K562 (cell line): ENCODE measurements around the gene NFXL1. TPM values are rescaled to one million over a fixed set of nuclear protein-coding genes. Genes with fewer than 3 reads are reported as not detected.
A peak's percentile ranks its signal among the peaks of the same experiment; 100 is the strongest.

Experiments used
- ATAC-seq: fragments of 200-7000 bp; cut with Tn5 transposase; 3 replicates; pipeline ENCODE4 v1.9.1; 2020; ENCODE audit warnings: moderate library complexity
- BruUV-seq: library from RNA; stranded (reverse); fragments of 400-500 nt; replicated peaks from 2 replicates; lab custom pipeline; 2021; lab: Mats Ljungman, UMichigan
- CTCF ChIA-PET: fragments of 300-600 bp; formaldehyde crosslinking; extraction: SDS; loops from one replicate; lab custom pipeline; 2021; ENCODE audit warnings: low intra/inter-chr PET ratio; lab: Yijun Ruan, JAX
- POLR2A ChIA-PET: fragments of 300-600, 350-650 bp; sonication (Branson Sonifier 250); formaldehyde crosslinking; extraction: SDS; loops from one replicate; lab custom pipeline; 2021; ENCODE audit warnings: antibody characterized with exemption, inconsistent platforms; lab: Yijun Ruan, JAX
- DNase-seq, 4 experiments: peaks; one replicate each; pipeline versions ENCODE4 v3.0.0 to v3.0.0-alpha.2; 2011 to 2018; ENCODE audit warnings: low spot score in 3 of 4, mixed read lengths in 3 of 4; ENCODE audit errors: extremely low read depth in 1 of 4
- FAIRE-seq: peaks from 2 replicates; lab custom pipeline; 2011; peaks lifted over from hg19 to GRCh38; lab: Jason Lieb, UNC
- H2AFZ ChIP-seq: 2 replicates; pipeline ENCODE4 v1.6.0; 2011; ENCODE audit warnings: low read depth, low read length, control low read depth, inconsistent platforms
- H3K27ac ChIP-seq: fragments of 200-600 bp; 3 replicates; pipeline ENCODE4 v1.8.0; 2011; ENCODE audit warnings: low read depth, mild to moderate bottlenecking, control low read depth, inconsistent platforms, low read length, moderate library complexity, mixed read lengths; ENCODE audit errors: extremely low read depth
- H3K27me3 ChIP-seq, 2 experiments: fragments of 300-600 bp in 1 of 2; 2 replicates in 1 of 2; 3 replicates in 1 of 2; pipeline versions ENCODE4 v1.6.0 to v1.8.0; 2011; ENCODE audit warnings: inconsistent platforms in 2 of 2, low read length in 2 of 2, mild to moderate bottlenecking in 1 of 2, mixed read lengths in 1 of 2, moderate library complexity in 1 of 2; ENCODE audit not compliant: control insufficient read depth in 2 of 2, insufficient read depth in 2 of 2
- H3K36me3 ChIP-seq: fragments of 300-600 bp; 3 replicates; pipeline ENCODE4 v1.8.0; 2011; ENCODE audit warnings: mild to moderate bottlenecking, low read length, inconsistent platforms; ENCODE audit not compliant: control insufficient read depth, insufficient read depth
- H3K4me1 ChIP-seq, 2 experiments: fragments of 200-600 bp in 1 of 2; replicated peaks in 1 of 2; 2 replicates in 1 of 2; 3 replicates in 1 of 2; pipeline versions ENCODE4 v1.5.1 to v1.8.0; 2011; ENCODE audit warnings: inconsistent platforms in 2 of 2, low read length in 2 of 2, mild to moderate bottlenecking in 1 of 2, mixed read lengths in 1 of 2, moderate library complexity in 1 of 2; ENCODE audit not compliant: control insufficient read depth in 2 of 2, insufficient read depth in 2 of 2
- H3K4me2 ChIP-seq: 2 replicates; pipeline ENCODE4 v1.6.1; 2011; ENCODE audit warnings: low read length, control low read depth, inconsistent platforms, mixed read lengths; ENCODE audit not compliant: insufficient read depth
- H3K4me3 ChIP-seq: fragments of 200-600 bp; sonication (generic), shearing (Covaris generic); 2 replicates; pipeline ENCODE4 v1.5.1; 2016; ENCODE audit warnings: control low read depth, inconsistent platforms
- H3K79me2 ChIP-seq: fragments of 200-600 bp; 3 replicates; pipeline ENCODE4 v1.8.0; 2011; ENCODE audit warnings: low read length, inconsistent platforms; ENCODE audit not compliant: control insufficient read depth, insufficient read depth
- H3K9ac ChIP-seq, 2 experiments: 2 replicates each; pipeline versions ENCODE4 v1.6.0 to v1.6.1; 2011; ENCODE audit warnings: low read depth in 2 of 2, low read length in 2 of 2, control low read depth in 1 of 2, inconsistent platforms in 1 of 2, mild to moderate bottlenecking in 1 of 2, mixed read lengths in 1 of 2; ENCODE audit not compliant: insufficient read depth in 1 of 2
- H3K9me1 ChIP-seq: one replicate; pipeline ENCODE4 v1.6.0; 2011; ENCODE audit warnings: inconsistent platforms, mild to moderate bottlenecking, low read length, moderate library complexity; ENCODE audit not compliant: control insufficient read depth, insufficient read depth
- H3K9me3 ChIP-seq: replicated peaks from 2 replicates; pipeline ENCODE4 v1.5.1; 2011; ENCODE audit warnings: low read depth, low read length, inconsistent platforms; ENCODE audit not compliant: control insufficient read depth, insufficient read depth
- H4K20me1 ChIP-seq: replicated peaks from 2 replicates; pipeline ENCODE4 v1.6.1; 2011; ENCODE audit warnings: low read length, inconsistent platforms, mixed read lengths; ENCODE audit not compliant: control insufficient read depth, insufficient read depth
- EHMT2 ChIP-seq: fragments of 450-650 bp; IDR thresholded peaks from 2 replicates; pipeline ENCODE4 v1.6.1; 2018; ENCODE audit warnings: antibody characterized with exemption
- MEIS2 ChIP-seq: fragments of 450-650 bp; IDR thresholded peaks from 2 replicates; pipeline ENCODE4 v1.6.1; 2014; ENCODE audit warnings: mild to moderate bottlenecking; ENCODE audit not compliant: partially characterized antibody
- NCOA2 ChIP-seq, 2 experiments: fragments of 450-650 bp; IDR thresholded peaks; 2 replicates each; pipeline ENCODE4 v1.6.1; 2018; ENCODE audit warnings: mild to moderate bottlenecking in 2 of 2, moderate library complexity in 1 of 2; ENCODE audit not compliant: partially characterized antibody in 2 of 2
- NR4A1 ChIP-seq, 2 experiments: fragments of 250-450 bp in 1 of 2; fragments of 450-650 bp in 1 of 2; sonication (Bioruptor Pico) in 1 of 2; IDR thresholded peaks; 2 replicates each; pipeline versions ENCODE4 v1.4.0 to v1.6.1; 2016 to 2020; ENCODE audit warnings: mild to moderate bottlenecking in 2 of 2, missing compliant biosample characterization in 1 of 2, missing genetic modification characterization in 1 of 2, moderate library complexity in 1 of 2
- SREBF2 ChIP-seq: sonication (generic); formaldehyde crosslinking; IDR thresholded peaks from 2 replicates; pipeline ENCODE4 v1.4.0; 2020; ENCODE audit warnings: mild to moderate bottlenecking, missing genetic modification reagents
- ZBTB1 ChIP-seq: sonication (generic); formaldehyde crosslinking; IDR thresholded peaks from 2 replicates; pipeline ENCODE4 v1.8.1; 2023; ENCODE audit warnings: missing genetic modification reagents, low read depth, mild to moderate bottlenecking, borderline replicate concordance
- ZNF134 ChIP-seq: fragments of 250-450 bp; sonication (Bioruptor Pico); conservative IDR thresholded peaks from 2 replicates; pipeline ENCODE4 v1.4.0; 2020
- WGBS: fragments of 100-300 bp; shearing (Covaris generic); methylation state at CpG from one replicate; pipeline ENCODE4 v1.1.6; 2016; ENCODE audit warnings: low coverage, mixed read lengths; ENCODE audit not compliant: insufficient coverage; ENCODE audit errors: missing lambda C conversion rate; 5-methylcytosine and 5-hydroxymethylcytosine counted together
- in situ Hi-C: fragments of 300-500 bp; cut with MboI; formaldehyde crosslinking; loops from 4 replicates; pipeline ENCODE4 v1.15.0; 2018; ENCODE audit warnings: inconsistent platforms, mixed read lengths
- intact Hi-C: fragments of 100-400 bp; cut with micrococcal nuclease; formaldehyde crosslinking; loops from 2 replicates; pipeline ENCODE4 v1.14.2; 2022
- polyA plus RNA-seq, 8 experiments: library from polyadenylated mRNA; depleted of rRNA in 4 of 8; stranded (reverse) in 5 of 8; unstranded in 3 of 8; fragments of >200 nt; fragmentation: Nextera tagmentation in 2 of 8; fragmentation: Illumina TruSeq in 1 of 8; extraction: Ambion mirVana in 2 of 8; extraction: Trizol in 1 of 8; gene quantifications; 2 replicates each; pipeline versions ENCODE4 v1.2.1 to v1.2.3, GENCODE V29; 2011 to 2014; ENCODE audit warnings: inconsistent platforms in 1 of 8, missing spikeins in 1 of 8
- total RNA-seq, 7 experiments: library from RNA; depleted of rRNA in 6 of 7; stranded (reverse); fragments of >200 nt in 6 of 7; fragmentation: Illumina TruSeq in 2 of 7; extraction: Trizol in 2 of 7; gene quantifications; 2 replicates each; pipeline versions ENCODE4 v1.2.1 to v1.2.3, GENCODE V29; 2011 to 2021; ENCODE audit warnings: low replicate concordance in 1 of 7
- TF ChIP-seq, protein P1 (sequence below): fragments of 450-650 bp; IDR thresholded peaks from 2 replicates; pipeline ENCODE4 v1.6.1; 2016; ENCODE audit warnings: mild to moderate bottlenecking
- TF ChIP-seq, protein P2 (sequence below), 2 experiments: fragments of 450-650 bp; IDR thresholded peaks; 2 replicates each; pipeline ENCODE4 v1.6.1; 2016; ENCODE audit warnings: mild to moderate bottlenecking in 2 of 2, borderline replicate concordance in 1 of 2, low read depth in 1 of 2, moderate library complexity in 1 of 2

NFXL1 gene
- total and polyA plus RNA-seq, 9 of the 15 experiments (the other 6 are each of a cell fraction or from before 2014, with no cell fraction given): 7.5 to 27.0 (median 10.6) TPM

DNA sequence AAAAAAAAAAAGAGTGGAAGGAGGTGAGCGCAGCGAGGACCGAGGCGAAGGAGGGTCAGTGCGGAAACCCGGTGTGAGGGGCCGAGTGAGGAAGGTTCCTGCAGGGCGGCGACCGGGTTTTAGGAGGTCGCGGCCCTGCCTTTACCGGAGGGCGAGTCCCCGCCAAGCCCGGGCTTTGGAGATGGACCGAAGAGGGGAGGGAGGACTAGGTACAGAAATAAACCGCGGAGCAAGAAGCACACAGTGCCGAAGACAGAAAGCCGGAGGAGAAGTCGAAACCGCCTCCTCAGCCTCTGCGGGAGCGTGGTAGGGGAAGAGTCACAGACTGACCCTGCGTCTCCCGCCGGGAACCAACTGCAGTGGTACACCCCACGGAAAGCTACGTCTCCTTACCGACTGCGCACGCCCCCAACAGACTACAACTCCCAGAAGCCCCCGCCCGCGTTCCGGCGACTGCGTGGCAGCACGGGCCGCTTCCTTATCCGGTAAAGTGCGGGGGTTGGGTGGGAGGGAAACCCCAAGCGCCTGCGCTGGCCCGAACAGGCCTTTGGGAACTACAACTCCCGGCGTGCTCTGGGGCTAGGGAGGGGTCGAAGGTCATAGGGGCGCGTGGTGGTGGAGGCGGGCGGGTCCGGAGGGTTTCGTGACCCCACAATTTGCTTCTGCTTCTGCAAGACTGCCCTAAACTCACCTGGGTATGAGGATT is at the start of gene NFXL1 (continued):
- TF ChIP-seq, protein P1, sequence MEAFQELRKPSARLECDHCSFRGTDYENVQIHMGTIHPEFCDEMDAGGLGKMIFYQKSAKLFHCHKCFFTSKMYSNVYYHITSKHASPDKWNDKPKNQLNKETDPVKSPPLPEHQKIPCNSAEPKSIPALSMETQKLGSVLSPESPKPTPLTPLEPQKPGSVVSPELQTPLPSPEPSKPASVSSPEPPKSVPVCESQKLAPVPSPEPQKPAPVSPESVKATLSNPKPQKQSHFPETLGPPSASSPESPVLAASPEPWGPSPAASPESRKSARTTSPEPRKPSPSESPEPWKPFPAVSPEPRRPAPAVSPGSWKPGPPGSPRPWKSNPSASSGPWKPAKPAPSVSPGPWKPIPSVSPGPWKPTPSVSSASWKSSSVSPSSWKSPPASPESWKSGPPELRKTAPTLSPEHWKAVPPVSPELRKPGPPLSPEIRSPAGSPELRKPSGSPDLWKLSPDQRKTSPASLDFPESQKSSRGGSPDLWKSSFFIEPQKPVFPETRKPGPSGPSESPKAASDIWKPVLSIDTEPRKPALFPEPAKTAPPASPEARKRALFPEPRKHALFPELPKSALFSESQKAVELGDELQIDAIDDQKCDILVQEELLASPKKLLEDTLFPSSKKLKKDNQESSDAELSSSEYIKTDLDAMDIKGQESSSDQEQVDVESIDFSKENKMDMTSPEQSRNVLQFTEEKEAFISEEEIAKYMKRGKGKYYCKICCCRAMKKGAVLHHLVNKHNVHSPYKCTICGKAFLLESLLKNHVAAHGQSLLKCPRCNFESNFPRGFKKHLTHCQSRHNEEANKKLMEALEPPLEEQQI: no peak
- TF ChIP-seq NR4A1 (CRISPR knock-in tag; IDR thresholded peaks at IDR 0.05) (no peak), NR4A1 (tag; IDR thresholded peaks at IDR 0.05) (no peak), ZBTB1 (CRISPR knock-in tag) (0 out of 2 replicates have a peak, but pooled peaks have one; percentile 34), MEIS2 (no peak), EHMT2 (no peak)

DNA sequence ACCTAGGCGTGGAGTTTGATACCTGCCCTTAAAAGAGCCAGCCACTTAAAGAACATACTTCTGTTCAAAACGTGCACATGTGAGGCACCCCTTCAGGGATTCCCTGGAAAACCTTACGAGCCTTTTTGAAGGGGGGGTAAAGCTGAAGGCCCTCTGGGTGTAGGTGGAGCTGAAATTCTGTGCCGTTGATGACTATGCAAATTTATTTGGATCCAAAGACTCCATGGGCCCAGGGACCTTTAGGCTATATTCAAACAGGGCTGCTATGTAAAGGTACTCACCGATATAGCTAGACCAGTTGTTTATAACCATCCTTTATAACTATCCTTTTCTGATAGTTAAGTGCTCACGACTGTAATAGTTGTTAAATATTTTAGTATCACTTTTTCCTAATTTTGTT is 40.3 kb upstream of the NFXL1 start:
- ATAC-seq (peak; percentile 81), DNase-seq (peak in 1 of 4 experiments; percentile 11), FAIRE-seq (no peak)
- peaks cover 0 to 4% of the 10 kb centered on the region in 2 experiments; a peak in 1 of 5 replicates for H3K27me3 ChIP-seq
- no peaks in the 10 kb centered on the region for H3K36me3 ChIP-seq
- H3K9me3 ChIP-seq: no peaks in the 10 kb centered on the region
- peak overlapping the region; percentile 18; the same call in 1 of the 2 replicates for H3K4me2 ChIP-seq
- 14% methylated on average over 6 of the region's 6 CpGs for WGBS
- ChIA-PET POLR2A (no interaction called here), CTCF (no interaction called here)
- no peak overlapping the region for H3K27ac ChIP-seq
- intact Hi-C loops (no loop called here), in situ Hi-C loops (no loop called here)
- peak overlapping the region; percentile 53 for H2AFZ ChIP-seq
- no peaks in the 10 kb centered on the region for H3K79me2 ChIP-seq
- H3K4me3 ChIP-seq: no peak overlapping the region
- H3K4me1 ChIP-seq: no peaks in the 10 kb centered on the region
- no TSS peak for BruUV-seq
- no peak overlapping the region for H3K9ac ChIP-seq
- H3K9me1 ChIP-seq: no peaks in the 10 kb centered on the region
- H4K20me1 ChIP-seq: no peaks in the 10 kb centered on the region
- TF ChIP-seq SREBF2 (CRISPR knock-in tag) (no peak), NCOA2 (IDR thresholded peaks at IDR 0.05; ENCODE audit: partially characterized antibody in 2 of 2) (no peak), ZNF134 (no peak)
- TF ChIP-seq, protein P2, sequence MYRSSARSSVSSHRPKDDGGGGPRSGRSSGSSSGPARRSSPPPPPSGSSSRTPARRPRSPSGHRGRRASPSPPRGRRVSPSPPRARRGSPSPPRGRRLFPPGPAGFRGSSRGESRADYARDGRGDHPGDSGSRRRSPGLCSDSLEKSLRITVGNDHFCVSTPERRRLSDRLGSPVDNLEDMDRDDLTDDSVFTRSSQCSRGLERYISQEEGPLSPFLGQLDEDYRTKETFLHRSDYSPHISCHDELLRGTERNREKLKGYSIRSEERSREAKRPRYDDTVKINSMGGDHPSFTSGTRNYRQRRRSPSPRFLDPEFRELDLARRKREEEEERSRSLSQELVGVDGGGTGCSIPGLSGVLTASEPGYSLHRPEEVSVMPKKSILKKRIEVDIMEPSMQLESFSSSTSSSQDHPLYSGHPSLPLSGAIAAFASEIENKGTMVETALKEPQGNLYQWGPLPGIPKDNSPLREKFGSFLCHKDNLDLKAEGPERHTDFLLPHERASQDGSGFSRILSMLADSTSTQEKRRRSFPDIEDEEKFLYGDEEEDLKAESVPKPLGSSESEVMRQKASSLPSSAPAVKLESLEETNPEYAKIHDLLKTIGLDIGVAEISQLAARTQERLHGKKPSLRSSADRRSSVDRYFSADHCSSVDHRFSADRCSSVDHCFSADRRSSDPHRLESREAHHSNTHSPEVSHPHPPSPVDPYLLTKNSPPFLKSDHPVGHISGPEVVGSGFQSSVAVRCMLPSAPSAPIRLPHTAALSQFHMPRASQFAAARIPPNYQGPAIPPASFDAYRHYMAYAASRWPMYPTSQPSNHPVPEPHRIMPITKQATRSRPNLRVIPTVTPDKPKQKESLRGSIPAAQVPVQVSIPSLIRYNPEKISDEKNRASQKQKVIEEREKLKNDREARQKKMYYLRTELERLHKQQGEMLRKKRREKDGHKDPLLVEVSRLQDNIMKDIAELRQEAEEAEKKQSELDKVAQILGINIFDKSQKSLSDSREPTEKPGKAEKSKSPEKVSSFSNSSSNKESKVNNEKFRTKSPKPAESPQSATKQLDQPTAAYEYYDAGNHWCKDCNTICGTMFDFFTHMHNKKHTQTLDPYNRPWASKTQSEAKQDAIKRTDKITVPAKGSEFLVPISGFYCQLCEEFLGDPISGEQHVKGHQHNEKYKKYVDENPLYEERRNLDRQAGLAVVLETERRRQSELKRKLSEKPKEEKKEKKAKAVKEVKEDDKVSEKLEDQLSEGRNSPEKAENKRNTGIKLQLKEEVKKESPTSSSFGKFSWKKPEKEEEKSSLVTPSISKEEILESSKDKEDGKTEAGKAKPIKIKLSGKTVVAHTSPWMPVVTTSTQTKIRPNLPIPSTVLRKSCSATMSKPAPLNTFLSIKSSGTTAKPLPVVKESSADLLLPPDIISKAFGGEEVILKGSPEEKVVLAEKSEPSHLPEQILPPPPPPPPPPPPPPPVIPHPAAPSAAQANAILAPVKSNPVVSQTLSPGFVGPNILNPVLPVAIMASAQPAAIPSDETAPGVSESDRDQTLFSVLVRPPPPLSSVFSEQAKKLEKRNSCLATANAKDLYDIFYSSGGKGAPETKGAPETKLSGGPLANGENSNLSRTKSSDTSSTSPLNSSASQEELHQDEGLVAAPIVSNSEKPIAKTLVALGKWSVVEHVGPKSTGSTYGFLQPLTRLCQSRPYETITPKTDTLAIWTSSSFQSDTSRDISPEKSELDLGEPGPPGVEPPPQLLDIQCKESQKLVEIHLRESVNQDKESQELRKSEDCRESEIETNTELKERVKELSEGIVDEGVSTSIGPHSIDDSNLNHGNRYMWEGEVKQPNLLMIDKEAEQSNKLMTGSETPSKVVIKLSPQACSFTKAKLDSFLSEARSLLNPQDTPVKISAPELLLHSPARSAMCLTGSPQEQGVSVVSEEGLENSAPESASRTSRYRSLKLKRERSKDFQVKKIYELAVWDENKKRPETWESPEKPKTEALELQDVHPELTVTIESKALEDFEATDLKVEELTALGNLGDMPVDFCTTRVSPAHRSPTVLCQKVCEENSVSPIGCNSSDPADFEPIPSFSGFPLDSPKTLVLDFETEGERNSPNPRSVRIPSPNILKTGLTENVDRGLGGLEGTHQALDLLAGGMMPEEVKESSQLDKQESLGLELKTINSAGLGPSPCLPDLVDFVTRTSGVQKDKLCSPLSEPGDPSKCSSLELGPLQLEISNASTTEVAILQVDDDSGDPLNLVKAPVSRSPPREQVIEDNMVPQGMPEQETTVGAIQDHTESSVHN (IDR thresholded peaks at IDR 0.05; ENCODE audit: borderline replicate concordance in 1 of 2, low read depth in 1 of 2): no peak
